Measurements from ENCODE around the gene HS6ST2.

HS6ST2 gene

GRCh38 chrX:132855780-132856341 lies 102.6 kb downstream of the HS6ST2 start:
- H3K4me2 ChIP-seq (ENCODE audit: insufficient read depth, low read length) = no peak overlapping the region
- no peak overlapping the region for H3K27ac ChIP-seq (ENCODE audit: low read length)
- no peak overlapping the region for H2AFZ ChIP-seq (ENCODE audit: low read depth, low read length)

DNA sequence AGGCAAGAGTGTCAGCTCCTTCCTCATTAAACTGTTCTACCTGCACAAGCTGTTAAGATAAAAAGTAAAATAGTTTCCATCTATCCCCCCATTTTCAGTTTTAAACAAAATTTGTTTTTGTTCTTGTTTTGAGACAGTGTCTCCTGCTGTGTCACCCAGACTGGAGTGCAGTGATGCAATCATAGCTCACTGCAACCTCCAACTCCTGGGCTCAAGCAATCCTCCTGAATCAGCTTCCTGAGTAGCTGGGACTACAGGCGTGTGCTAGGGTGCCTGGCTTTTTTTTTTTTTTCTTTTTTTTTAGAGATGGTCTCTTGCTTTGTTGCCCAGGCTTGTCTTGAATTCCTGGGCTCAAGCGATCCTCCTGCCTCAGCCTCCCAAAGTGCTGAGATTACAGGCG lies 105.4 kb downstream of the HS6ST2 start:
- Histone ChIP-seq H3K4me2 (ENCODE audit: insufficient read depth, low read length) (no peak overlapping the region), H3K27ac (ENCODE audit: low read length) (no peak overlapping the region), H3K79me2 (ENCODE audit: insufficient read depth, low read length) (no peaks in the 10 kb centered on the region), H3K4me1 (ENCODE audit: insufficient read depth, low read length) (peaks cover 6% of the 10 kb centered on the region), H4K20me1 (ENCODE audit: insufficient read depth, low read length) (no peaks in the 10 kb centered on the region), H3K27me3 (ENCODE audit: insufficient read depth, low read length, poor library complexity) (no peaks in the 10 kb centered on the region), H3K4me3 (ENCODE audit: low read depth in 1 of 2, low read length in 2 of 2) (no peak overlapping the region), H3K9me3 (ENCODE audit: insufficient read depth, low read length, severe bottlenecking) (no peaks in the 10 kb centered on the region), H2AFZ (ENCODE audit: low read depth, low read length) (no peak overlapping the region), H3K36me3 (ENCODE audit: insufficient read depth, low read length) (no peaks in the 10 kb centered on the region), H3K9ac (ENCODE audit: low read depth, low read length) (no peak overlapping the region)
- DNase-seq (peak; percentile 10), ATAC-seq (ENCODE audit: insufficient read depth, low read depth) (no peak)
- TF ChIP-seq EZH2 (IDR thresholded peaks at IDR 0.05; ENCODE audit: borderline replicate concordance, low read depth, low read length, severe bottlenecking) (no peak), CTCF (IDR thresholded peaks at IDR 0.05; ENCODE audit: borderline replicate concordance, extremely low read depth, low read length, poor library complexity, severe bottlenecking) (no peak)

More at GRCh38 chrX:132855780-132856341, 102.6 kb downstream of the HS6ST2 start:
- H3K27me3 ChIP-seq (ENCODE audit: insufficient read depth, low read length, poor library complexity) = no peaks in the 10 kb centered on the region
- no peaks in the 10 kb centered on the region for H3K9me3 ChIP-seq (ENCODE audit: insufficient read depth, low read length, severe bottlenecking)
- no peak for ATAC-seq (ENCODE audit: insufficient read depth, low read depth)
- no peaks in the 10 kb centered on the region for H4K20me1 ChIP-seq (ENCODE audit: insufficient read depth, low read length)
- H3K79me2 ChIP-seq (ENCODE audit: insufficient read depth, low read length) = no peaks in the 10 kb centered on the region
- peaks cover 23% of the 10 kb centered on the region for H3K4me1 ChIP-seq (ENCODE audit: insufficient read depth, low read length)
- TF ChIP-seq EZH2 (IDR thresholded peaks at IDR 0.05; ENCODE audit: borderline replicate concordance, low read depth, low read length, severe bottlenecking) (no peak), CTCF (IDR thresholded peaks at IDR 0.05; ENCODE audit: borderline replicate concordance, extremely low read depth, low read length, poor library complexity, severe bottlenecking) (no peak)
- no peak overlapping the region for H3K4me3 ChIP-seq (ENCODE audit: low read depth in 1 of 2, low read length in 2 of 2)
- DNase-seq = no peak
- H3K9ac ChIP-seq (ENCODE audit: low read depth, low read length) = no peak overlapping the region
- no peaks in the 10 kb centered on the region for H3K36me3 ChIP-seq (ENCODE audit: insufficient read depth, low read length)

GRCh38 chrX:132848296-132848970 lies 110.0 kb downstream of the HS6ST2 start:
- no peaks in the 10 kb centered on the region for H3K27me3 ChIP-seq (ENCODE audit: insufficient read depth, low read length, poor library complexity)
- no peak overlapping the region for H2AFZ ChIP-seq (ENCODE audit: low read depth, low read length)
- no peak overlapping the region for H3K4me2 ChIP-seq (ENCODE audit: insufficient read depth, low read length)
- no peaks in the 10 kb centered on the region for H3K4me1 ChIP-seq (ENCODE audit: insufficient read depth, low read length)
- no peak overlapping the region for H3K9ac ChIP-seq (ENCODE audit: low read depth, low read length)
- H3K27ac ChIP-seq (ENCODE audit: low read length) = no peak overlapping the region
- no peak overlapping the region for H3K4me3 ChIP-seq (ENCODE audit: low read depth in 1 of 2, low read length in 2 of 2)
- no peak for ATAC-seq (ENCODE audit: insufficient read depth, low read depth)
- no peaks in the 10 kb centered on the region for H3K36me3 ChIP-seq (ENCODE audit: insufficient read depth, low read length)
- H4K20me1 ChIP-seq (ENCODE audit: insufficient read depth, low read length) = no peaks in the 10 kb centered on the region
- DNase-seq = no peak
- H3K79me2 ChIP-seq (ENCODE audit: insufficient read depth, low read length) = no peaks in the 10 kb centered on the region
- H3K9me3 ChIP-seq (ENCODE audit: insufficient read depth, low read length, severe bottlenecking) = no peaks in the 10 kb centered on the region
- no peak for TF ChIP-seq EZH2 (IDR thresholded peaks at IDR 0.05; ENCODE audit: borderline replicate concordance, low read depth, low read length, severe bottlenecking)
- TF ChIP-seq CTCF (IDR thresholded peaks at IDR 0.05; ENCODE audit: borderline replicate concordance, extremely low read depth, low read length, poor library complexity, severe bottlenecking) = no peak
